Left ventricle myocardium superior (tissue), 1 donor: ENCODE data around the gene KLC1. TPM values are rescaled to one million over a fixed set of nuclear protein-coding genes. Genes with fewer than 3 reads are reported as not detected.

ENCODE experiments used
- ATAC-seq: fragments of 200-7000 bp; cut with Tn5 transposase; one replicate; pipeline ENCODE4 v1.9.1; 2020; ENCODE audit warnings: mild to moderate bottlenecking, moderate library complexity
- DNase-seq: peaks from one replicate; pipeline ENCODE4 v3.0.0-alpha.2; 2020
- intact Hi-C: fragments of 100-400 bp; cut with micrococcal nuclease; formaldehyde crosslinking; loops from one replicate; pipeline ENCODE4 v1.11.0; 2022
- total RNA-seq: library from RNA; stranded (reverse); fragmentation: NEBNext Ultra II Directional; extraction: Animal tissue kit (Norgen Biotek cat#: 25700); gene quantifications from one replicate; pipeline ENCODE4 v1.2.1, GENCODE V29; 2021
- donor health status: DM: no; HTN: yes; CAD: no; lungs with severe emphysema.

KLC1 gene
- total RNA-seq, 1 donor from 2014 or later, result 146 TPM

DNA sequence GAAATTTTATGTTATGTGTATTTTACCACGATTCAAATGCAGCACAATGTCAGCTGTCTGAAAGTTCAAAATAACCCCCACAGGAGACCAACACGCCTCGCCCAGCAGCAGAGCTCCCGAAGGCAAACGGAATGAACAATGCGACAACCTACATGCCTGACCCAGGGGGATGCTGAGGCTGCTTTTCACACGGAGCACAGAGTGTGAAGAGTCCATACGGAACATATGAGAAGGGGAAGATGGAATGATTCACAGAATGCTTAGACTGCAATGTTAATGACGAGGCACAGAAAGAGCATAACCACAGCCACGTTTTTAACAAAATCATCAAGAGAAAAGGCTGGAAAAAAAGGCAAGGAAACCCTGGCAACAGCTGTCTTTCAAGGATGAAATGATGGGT lies 109.2 kb downstream of the KLC1 start:
- no peak for ATAC-seq
- DNase-seq, result no peak
- intact Hi-C loops, result no loop called here

DNA sequence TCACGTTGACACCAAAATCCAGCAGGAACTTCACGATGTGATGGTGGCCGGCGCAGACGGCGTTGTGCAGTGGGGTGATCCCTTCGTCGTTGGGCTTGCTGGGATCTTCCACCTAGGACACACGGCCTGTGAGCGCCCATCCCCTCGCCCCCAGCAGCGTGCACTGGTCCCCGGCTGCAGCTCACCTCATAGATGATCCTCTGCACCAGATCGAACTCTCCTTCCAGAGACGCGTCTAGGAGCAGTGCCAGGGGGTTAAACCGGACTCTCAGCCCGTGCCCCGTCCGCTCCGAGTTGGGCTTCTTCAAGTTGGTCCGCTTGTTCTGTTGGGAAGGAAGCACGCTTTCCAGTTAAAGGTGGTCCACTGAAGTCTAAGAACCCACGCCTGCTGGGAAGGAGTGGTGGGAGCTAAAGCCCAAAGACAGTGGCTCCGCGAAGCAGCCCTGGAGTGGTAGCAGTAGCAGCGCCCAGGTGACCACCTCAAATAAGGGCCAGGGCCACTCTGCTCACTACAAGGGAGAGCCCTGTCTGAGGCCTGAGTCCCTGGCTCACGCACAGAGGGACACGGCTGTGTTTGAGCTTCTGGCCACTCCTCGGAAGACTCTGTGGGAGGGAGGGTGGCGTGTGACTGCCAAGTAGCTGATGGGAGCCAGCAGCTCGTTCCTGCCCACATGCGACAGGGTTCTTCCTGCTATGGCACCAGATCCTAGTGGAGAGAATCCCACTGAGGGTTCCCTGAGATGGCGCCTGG lies 109.9 kb downstream of the KLC1 start:
- intact Hi-C loops, result no loop called here
- ATAC-seq, result no peak
- DNase-seq, result no peak

DNA sequence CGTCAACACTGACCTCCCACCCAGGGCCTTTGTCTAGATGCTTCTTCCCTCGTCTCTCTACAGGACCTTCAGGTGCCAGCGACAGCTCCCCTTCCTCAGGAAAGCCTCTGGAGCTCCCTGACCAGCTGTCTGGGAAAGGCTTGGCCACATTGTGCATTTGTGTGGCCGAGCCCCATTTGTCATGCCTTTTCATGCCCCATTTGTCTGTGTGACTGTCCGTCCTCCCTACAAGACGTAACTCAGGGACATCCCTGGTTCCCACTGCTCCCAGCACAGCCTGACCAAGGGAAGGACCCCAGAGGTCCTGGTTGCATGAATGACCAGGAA lies 110.4 kb downstream of the KLC1 start:
- DNase-seq, result no peak
- intact Hi-C loops, result no loop called here
- no peak for ATAC-seq

GRCh38 chr14:103739793-103740501 lies 110.9 kb downstream of the KLC1 start:
- ATAC-seq (no peak), DNase-seq (no peak)
- intact Hi-C loops, result no loop called here

DNA sequence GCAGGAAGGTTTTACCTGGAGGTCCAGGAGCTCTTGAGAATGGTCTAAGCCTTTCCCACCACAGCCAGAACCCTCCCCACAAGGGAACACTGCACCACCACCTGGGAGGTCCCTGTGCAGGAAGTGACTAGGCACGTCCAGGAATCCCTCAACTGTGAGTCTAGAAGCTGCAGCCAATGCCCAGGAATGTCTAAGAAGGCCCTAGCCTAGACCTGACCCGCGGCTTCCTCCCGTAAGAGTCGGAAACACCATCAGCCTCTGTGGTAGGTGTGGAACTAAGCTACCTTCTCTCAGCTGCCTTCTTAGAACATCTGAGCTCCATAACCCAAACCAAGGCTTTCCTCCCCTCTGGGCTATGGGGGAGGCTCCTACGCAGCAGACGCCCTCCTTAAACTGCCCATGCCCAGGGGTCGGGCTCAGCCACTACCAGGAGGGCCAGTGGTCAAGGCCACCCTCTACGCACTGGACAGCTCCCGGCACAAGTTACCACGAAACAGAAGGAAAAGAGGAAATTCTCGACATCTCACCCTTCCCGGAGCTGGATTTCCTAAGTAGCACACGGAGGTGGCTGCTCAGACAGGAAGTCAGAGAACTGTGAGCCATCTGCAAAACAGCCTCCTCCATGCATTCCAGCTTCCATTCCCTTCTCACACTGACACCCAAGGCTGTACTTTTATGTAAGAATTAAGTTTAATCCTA lies 112.1 kb downstream of the KLC1 start:
- intact Hi-C loops, result no loop called here
- DNase-seq (no peak), ATAC-seq (no peak)

- DNase-seq (no peak), ATAC-seq (no peak)
- intact Hi-C loops, result no loop called here
Measured at GRCh38 chr14:103741876-103742275, 112.9 kb downstream of the KLC1 start.

DNA sequence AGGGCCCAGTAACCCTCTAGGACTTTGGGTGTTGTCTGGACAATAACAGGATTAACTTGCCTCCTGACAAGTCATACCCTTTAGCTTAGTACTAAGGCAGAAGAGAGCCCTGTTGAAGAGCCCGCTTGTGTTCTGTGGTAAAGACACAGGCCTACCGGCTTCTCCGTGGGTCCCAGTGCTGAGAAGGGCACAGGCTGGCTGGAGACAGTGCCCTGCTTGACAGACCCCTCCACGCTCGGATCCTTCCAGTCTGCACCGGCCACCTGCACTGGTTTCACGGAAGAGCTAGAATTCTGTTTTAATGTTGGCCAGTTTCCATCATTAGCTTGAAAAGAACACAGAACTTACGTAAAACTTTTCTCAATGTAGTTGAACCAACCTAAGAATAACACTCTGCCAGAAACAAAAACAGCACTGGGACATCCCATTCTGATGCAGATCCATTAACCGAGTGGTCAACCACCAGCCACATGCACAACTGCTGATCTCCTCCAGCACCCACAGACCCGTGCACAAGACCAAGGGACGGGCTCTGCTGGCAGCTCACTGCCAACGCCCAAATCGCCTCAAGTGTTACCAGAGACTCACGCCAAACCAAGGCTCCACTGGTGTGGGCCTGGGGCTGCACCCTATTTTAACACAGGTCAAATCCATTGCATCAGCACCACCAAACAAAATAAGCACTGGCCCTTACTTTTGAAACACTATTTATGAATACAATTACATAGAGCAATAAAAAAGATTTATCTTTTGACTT lies 113.7 kb downstream of the KLC1 start:
- DNase-seq, result no peak
- ATAC-seq, result no peak

DNA sequence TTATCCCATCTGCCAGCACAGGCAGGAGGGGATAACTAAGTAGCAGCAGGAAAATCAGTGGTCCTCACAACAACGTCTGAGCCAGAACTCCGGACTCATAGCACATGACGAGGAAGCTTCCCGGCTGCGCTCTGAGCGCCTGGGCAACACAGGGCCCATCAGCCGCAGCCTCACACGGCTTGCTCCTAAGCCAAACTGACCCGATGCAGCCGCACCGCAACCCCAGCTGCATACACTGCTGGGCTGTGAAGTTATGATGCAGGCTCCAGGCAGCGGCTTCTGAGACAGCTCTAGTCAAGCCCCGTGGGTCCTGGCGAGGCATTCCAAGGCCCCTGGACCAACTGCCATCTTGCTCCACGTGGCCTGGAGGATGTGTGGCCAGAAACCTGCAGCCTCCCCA lies 114.7 kb downstream of the KLC1 start:
- ATAC-seq (no peak), DNase-seq (no peak)
- intact Hi-C loops, result no loop called here

More for the DNA sequence above, 113.7 kb downstream of the KLC1 start:
- intact Hi-C loops, result no loop called here

DNA sequence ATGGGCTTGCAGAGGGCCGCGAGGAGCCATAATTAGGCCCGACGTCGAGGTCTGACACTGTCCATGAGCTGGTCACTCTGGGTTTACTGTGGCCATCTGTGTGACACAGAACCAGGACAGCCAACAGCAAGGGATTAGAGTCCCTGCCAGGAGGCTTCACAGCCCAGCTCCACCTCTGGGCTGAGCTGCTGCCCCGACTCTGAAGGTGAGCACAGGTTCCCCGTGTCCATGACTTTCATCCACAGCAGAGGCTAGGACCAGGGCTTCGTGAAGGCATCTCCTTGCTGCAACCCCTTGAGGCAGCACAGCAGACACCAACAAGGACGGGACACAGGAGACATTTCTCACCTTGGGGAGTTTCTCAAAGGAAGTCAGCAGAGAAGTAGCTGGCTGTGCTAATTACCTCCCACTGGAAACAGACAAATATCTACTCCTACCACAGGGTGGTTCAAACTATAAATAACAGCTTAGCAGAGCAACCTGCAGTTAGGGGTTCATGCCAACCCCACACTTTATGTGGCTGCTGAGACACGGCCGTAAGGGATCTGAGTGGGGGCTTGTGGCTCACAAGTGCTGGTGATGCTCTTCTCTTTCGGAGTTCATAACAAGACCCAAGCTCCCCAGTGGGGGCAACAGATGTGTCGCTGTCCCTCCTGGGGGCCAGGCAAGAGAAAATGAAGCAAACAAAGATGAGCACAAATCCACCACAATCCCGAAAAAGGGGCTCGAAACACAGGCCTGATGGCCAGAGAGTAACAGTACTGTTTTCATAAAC lies 115.8 kb downstream of the KLC1 start:
- intact Hi-C loops, result no loop called here
- ATAC-seq (no peak), DNase-seq (no peak)

- intact Hi-C loops, result no loop called here
- no peak for DNase-seq
- no peak for ATAC-seq
Measured at GRCh38 chr14:103745424-103745823, 116.4 kb downstream of the KLC1 start.

DNA sequence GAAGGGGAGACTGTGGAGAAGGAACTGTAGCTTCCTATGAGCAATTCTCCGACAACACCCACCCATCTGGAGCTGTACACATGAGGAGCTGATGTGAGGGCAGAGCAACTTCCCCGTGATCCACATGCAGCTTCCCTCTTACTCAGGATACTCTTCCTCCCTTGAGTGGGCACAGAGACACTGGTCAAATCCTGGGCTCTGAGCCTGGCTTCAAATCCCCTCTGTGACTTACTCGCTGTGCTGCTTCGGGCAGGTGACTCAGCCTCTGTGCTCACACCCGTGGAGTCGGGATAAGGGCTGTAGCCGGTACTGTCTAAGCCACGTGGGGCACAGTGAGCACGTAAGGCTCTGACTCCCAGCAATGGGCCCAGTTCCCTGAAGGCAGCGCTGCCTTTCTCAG lies 117.7 kb downstream of the KLC1 start:
- ATAC-seq, result no peak
- DNase-seq, result no peak
- intact Hi-C loops, result no loop called here

- intact Hi-C loops, result no loop called here
- ATAC-seq, result no peak
- no peak for DNase-seq
Measured at GRCh38 chr14:103748534-103748857, 119.5 kb downstream of the KLC1 start.

DNA sequence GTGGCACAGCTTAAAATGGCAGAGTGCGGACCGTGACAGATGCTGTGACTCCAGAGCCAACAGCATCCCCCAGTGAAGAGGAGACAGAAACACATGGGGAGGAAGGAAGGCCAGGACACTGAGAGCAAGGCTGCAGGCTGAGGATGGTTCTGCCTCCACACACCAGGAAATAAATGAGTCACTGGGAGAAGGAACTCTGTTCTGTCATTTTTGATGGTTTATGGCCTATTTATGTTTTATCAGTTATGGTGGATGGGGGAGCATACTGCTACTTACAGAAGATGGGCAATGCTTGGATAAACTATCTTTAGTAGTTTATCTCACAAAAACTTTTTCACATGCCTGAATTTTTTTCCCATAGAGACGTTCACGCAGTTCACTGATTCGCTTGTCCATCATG lies 120.4 kb downstream of the KLC1 start:
- intact Hi-C loops, result no loop called here
- ATAC-seq, result no peak
- DNase-seq, result no peak

GRCh38 chr14:103749860-103750259 lies 120.8 kb downstream of the KLC1 start:
- no peak for ATAC-seq
- intact Hi-C loops, result no loop called here
- DNase-seq, result no peak

Other genes with a start within 250 kb of the KLC1 start
- gene MARK3, start 243.8 kb upstream of the KLC1 start, total RNA-seq, result 127 TPM
- gene CKB, start 106.4 kb upstream of the KLC1 start, total RNA-seq, result 533 TPM
- gene TRMT61A, start 100.0 kb upstream of the KLC1 start, total RNA-seq, result 5.5 TPM
- 16.4 TPM for gene BAG5, start 66.6 kb upstream of the KLC1 start, total RNA-seq
- 56.2 TPM for gene COA8, start 66.3 kb upstream of the KLC1 start, total RNA-seq
- 2.7 TPM for gene XRCC3, start 86.2 kb downstream of the KLC1 start, total RNA-seq
- gene ZFYVE21, start 86.6 kb downstream of the KLC1 start, total RNA-seq, result 53.1 TPM
- gene PPP1R13B, start 218.4 kb downstream of the KLC1 start, total RNA-seq, result 107 TPM